Common myeloid progenitor, CD34-positive (primary cell): ENCODE measurements around the gene KNCN.

Experiments
- CTCF ChIA-PET: fragments of 350-600 bp; sonication (Branson Sonifier 250); formaldehyde crosslinking; loops from one replicate; lab custom pipeline; 2021; ENCODE audit warnings: antibody characterized with exemption; lab: Charles Lee
- POLR2A ChIA-PET: fragments of 350-600 bp; sonication (Branson Sonifier 250); formaldehyde crosslinking; loops from one replicate; lab custom pipeline; 2021; ENCODE audit warnings: antibody characterized with exemption; lab: Charles Lee
- DNase-seq, 3 donors: peaks; one replicate each; pipeline versions ENCODE4 v3.0.0 to v3.0.0-alpha.2; 2013
- H3K27ac ChIP-seq, 2 experiments: 1 replicate in 1 of 2; 2 replicates in 1 of 2; pipeline ENCODE4 v1.7.0; 2013; ENCODE audit warnings: inconsistent platforms in 2 of 2, low read length in 2 of 2, mild to moderate bottlenecking in 2 of 2, low read depth in 1 of 2, moderate library complexity in 1 of 2; ENCODE audit not compliant: severe bottlenecking in 2 of 2, insufficient read depth in 1 of 2, poor library complexity in 1 of 2
- H3K27me3 ChIP-seq, 5 experiments: replicated peaks in 2 of 5; 1 replicate in 3 of 5; 2 replicates in 2 of 5; pipeline versions ENCODE4 v1.6.1 to v1.7.0; 2013; ENCODE audit warnings: low read length in 4 of 5, mild to moderate bottlenecking in 2 of 5, moderate library complexity in 2 of 5, inconsistent platforms in 1 of 5; ENCODE audit not compliant: insufficient read depth in 5 of 5, control insufficient read depth in 4 of 5
- H3K36me3 ChIP-seq, 4 experiments: 1 replicate in 2 of 4; 2 replicates in 2 of 4; pipeline versions ENCODE4 v1.6.1 to v1.7.0; 2013; ENCODE audit warnings: low read length in 3 of 4, control low read depth in 1 of 4, mild to moderate bottlenecking in 1 of 4; ENCODE audit not compliant: control insufficient read depth in 4 of 4, insufficient read depth in 4 of 4
- H3K4me1 ChIP-seq, 4 experiments: 1 replicate in 3 of 4; 2 replicates in 1 of 4; pipeline versions ENCODE4 v1.6.1 to v1.7.1; 2013; ENCODE audit warnings: low read length in 3 of 4, mild to moderate bottlenecking in 3 of 4, control low read depth in 1 of 4, inconsistent platforms in 1 of 4, moderate library complexity in 1 of 4; ENCODE audit not compliant: control insufficient read depth in 4 of 4, insufficient read depth in 4 of 4; ENCODE audit errors: control extremely low read depth in 1 of 4
- H3K4me3 ChIP-seq, 7 experiments: 1 replicate in 4 of 7; 2 replicates in 3 of 7; pipeline versions ENCODE4 v1.5.1 to v1.7.0; 2013; ENCODE audit warnings: mild to moderate bottlenecking in 7 of 7, low read length in 6 of 7, moderate library complexity in 6 of 7, inconsistent platforms in 2 of 7, low read depth in 2 of 7, control low read depth in 1 of 7; ENCODE audit not compliant: insufficient read depth in 4 of 7, control insufficient read depth in 1 of 7; ENCODE audit errors: extremely low read depth in 1 of 7
- H3K9me3 ChIP-seq, 5 experiments: 1 replicate in 4 of 5; 2 replicates in 1 of 5; pipeline versions ENCODE4 v1.6.1 to v1.7.1; 2013; ENCODE audit warnings: low read length in 4 of 5, mild to moderate bottlenecking in 2 of 5, inconsistent platforms in 1 of 5, low read depth in 1 of 5, moderate library complexity in 1 of 5; ENCODE audit not compliant: control insufficient read depth in 4 of 5, insufficient read depth in 2 of 5; ENCODE audit errors: control extremely low read depth in 1 of 5
- WGBS: methylation state at CpG from one replicate; pipeline ENCODE4 v1.1.5; 2013; ENCODE audit not compliant: insufficient coverage; 5-methylcytosine and 5-hydroxymethylcytosine counted together

The KNCN gene

GRCh38 chr1:46547481-46548383 lies 3.7 kb downstream of the KNCN start:
- ChIA-PET POLR2A (no interaction called here), CTCF (interaction anchor here (0.7 to 2.8 kb wide), 9 partner anchors 10 to 139 kb away, joined by 3 to 9 read pairs (median 3); a partner anchor contains a TSS)
- H3K4me1 ChIP-seq: peaks cover 0 to 8% (median 3%) of the 10 kb centered on the region in 4 experiments
- peaks cover 0 to 64% (median 24%) of the 10 kb centered on the region in 5 experiments for H3K27me3 ChIP-seq
- H3K4me3 ChIP-seq: no peak overlapping the region
- WGBS: 88% methylated on average over 11 of the region's 22 CpGs
- peak in 2 of 3 donors; percentile 41 to 44 for DNase-seq
- H3K27ac ChIP-seq: no peak overlapping the region
- H3K36me3 ChIP-seq: no peaks in the 10 kb centered on the region
- H3K9me3 ChIP-seq: no peaks in the 10 kb centered on the region

DNA sequence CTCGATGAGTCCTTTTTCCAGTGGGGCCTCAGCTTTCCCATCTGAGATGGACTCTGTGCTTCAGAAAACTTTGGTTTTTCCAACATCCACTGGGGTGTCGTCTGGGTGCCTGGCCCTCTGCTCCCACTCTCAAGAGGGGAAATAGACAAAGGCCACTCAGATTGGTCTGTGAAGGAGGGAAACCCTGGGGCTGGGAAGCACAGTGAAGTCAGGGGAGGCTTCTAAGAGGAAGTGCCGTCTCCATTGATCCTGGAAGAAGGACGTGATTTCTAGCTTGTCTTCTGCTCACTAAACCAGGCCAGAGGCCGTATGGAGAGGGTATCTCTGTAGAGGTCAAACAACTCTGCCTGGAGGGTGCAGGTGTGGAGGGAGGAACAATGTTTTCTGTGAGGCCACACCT lies 5.2 kb downstream of the KNCN start:
- H3K27me3 ChIP-seq: peaks cover 0 to 71% (median 32%) of the 10 kb centered on the region in 5 experiments
- no peaks in the 10 kb centered on the region for H3K9me3 ChIP-seq
- H3K27ac ChIP-seq: no peak overlapping the region
- no peak overlapping the region for H3K4me3 ChIP-seq
- no peak for DNase-seq
- ChIA-PET POLR2A (no interaction called here), CTCF (interaction anchor here (1.3 to 2.8 kb wide), 2 partner anchors 18 to 126 kb away, joined by 3 to 9 read pairs; no protein-coding TSS in a partner anchor)
- peaks cover 0 to 8% (median 3%) of the 10 kb centered on the region in 4 experiments for H3K4me1 ChIP-seq
- 75% methylated on average over 5 of the region's 5 CpGs for WGBS
- H3K36me3 ChIP-seq: no peaks in the 10 kb centered on the region

GRCh38 chr1:46545784-46546183 lies 5.7 kb downstream of the KNCN start:
- peak in 2 of 3 donors; percentile 25 to 36 for DNase-seq
- H3K27ac ChIP-seq: no peak overlapping the region

DNA sequence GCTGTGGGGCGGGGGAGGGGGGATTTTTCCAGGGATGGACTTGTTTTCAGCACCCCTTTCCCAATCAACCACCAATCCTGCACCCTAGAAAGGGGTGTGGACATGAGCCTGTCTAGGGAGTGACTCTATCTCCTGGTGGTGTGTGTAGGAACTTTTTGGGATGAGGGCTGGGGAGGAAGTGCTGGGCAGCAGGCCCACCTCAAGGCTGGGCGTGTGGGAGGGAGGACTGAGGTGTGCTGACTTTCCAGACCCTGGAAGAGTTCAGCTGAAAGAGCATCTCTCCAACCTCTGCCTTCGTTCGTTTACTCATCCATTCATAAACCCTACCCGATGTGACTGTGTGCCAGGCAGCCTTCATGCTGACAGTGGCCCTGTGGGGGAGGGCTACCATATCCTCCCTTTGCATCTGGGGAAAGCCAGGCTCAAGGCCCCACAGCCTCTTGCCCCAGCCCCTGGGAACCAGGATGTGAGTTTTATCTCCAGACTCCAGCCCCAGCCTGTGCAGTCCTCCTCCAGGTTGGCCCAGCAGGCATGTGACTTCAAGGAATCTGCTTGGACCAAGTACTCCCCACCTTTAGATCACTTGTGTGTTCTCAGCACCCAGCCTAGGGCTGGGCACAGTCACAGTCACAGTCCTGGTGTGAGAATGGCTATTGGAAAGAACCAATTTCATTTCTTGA lies 6.7 kb downstream of the KNCN start:
- CTCF ChIA-PET: interaction anchor here (1.3 to 2.8 kb wide), 2 partner anchors 17 to 125 kb away, joined by 3 to 9 read pairs; no protein-coding TSS in a partner anchor
- POLR2A ChIA-PET: no interaction called here
- H3K27ac ChIP-seq: no peak overlapping the region
- H3K27me3 ChIP-seq: peaks cover 0 to 67% (median 32%) of the 10 kb centered on the region in 5 experiments
- WGBS: 51% methylated on average over 2 of the region's 5 CpGs
- no peaks in the 10 kb centered on the region for H3K9me3 ChIP-seq
- H3K4me3 ChIP-seq: no peak overlapping the region
- peaks cover 0 to 6% (median 3%) of the 10 kb centered on the region in 4 experiments for H3K4me1 ChIP-seq
- DNase-seq: no peak
- no peaks in the 10 kb centered on the region for H3K36me3 ChIP-seq

More at GRCh38 chr1:46545784-46546183, 5.7 kb downstream of the KNCN start:
- Histone ChIP-seq H3K27me3 (peaks cover 0 to 71% (median 32%) of the 10 kb centered on the region in 5 experiments), H3K9me3 (no peaks in the 10 kb centered on the region), H3K4me1 (peaks cover 0 to 8% (median 3%) of the 10 kb centered on the region in 4 experiments), H3K4me3 (no peak overlapping the region), H3K36me3 (no peaks in the 10 kb centered on the region)
- POLR2A ChIA-PET: no interaction called here
- WGBS: 25% methylated on average over 3 of the region's 3 CpGs
- CTCF ChIA-PET: interaction anchor here (1.3 to 2.8 kb wide), 2 partner anchors 18 to 126 kb away, joined by 3 to 9 read pairs; no protein-coding TSS in a partner anchor

DNA sequence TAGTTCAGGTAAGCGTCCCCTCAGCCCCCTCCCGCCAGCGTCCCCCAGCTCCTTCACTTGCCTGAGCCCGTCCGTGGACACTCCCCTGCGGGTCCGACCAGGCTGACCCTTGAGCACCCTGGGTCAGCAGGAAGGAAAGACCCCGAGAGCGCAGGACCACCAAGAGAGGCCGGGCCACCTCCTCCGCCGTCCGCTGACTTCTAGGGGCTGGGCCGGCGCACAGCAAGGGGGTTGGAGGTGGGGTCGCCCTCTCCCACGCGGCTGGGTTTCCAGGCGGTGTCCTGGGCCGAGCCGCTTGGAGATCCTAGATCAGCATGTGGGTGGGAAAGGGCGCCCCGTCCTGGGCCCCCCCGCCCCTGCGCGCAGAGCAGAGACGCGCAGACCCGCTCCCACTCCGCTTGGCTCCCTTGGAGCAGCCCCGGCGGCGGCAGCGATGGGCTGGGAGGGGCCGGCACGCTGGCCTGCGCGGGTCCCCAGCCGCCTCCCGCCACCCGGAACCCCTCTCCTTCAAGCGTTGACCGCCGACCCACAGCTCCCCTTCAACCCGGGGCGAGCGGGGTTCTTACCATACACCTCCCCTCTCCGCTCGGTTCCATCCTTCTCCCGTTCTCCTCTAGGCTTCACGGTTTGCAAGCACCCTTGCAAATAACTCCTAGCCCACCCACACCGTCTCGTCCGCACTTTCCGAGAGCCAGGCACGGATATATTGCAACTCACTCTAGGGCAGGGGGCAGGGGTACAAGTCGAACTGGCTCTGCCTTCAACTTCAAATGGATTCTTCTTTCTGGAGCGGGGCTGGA lies 7.5 kb downstream of the KNCN start:
- H3K27ac ChIP-seq: no peak overlapping the region
- peaks cover 0 to 5% (median 2%) of the 10 kb centered on the region in 4 experiments for H3K4me1 ChIP-seq
- peak overlapping the region in 1 of 7 experiments; percentile 4 for H3K4me3 ChIP-seq
- H3K27me3 ChIP-seq: peaks cover 0 to 64% (median 35%) of the 10 kb centered on the region in 5 experiments
- no peaks in the 10 kb centered on the region for H3K36me3 ChIP-seq
- no peaks in the 10 kb centered on the region for H3K9me3 ChIP-seq
- DNase-seq: no peak
- ChIA-PET CTCF (interaction anchor here (1.0 kb wide), 1 partner anchor 16 kb away, joined by 4 read pairs; no protein-coding TSS in a partner anchor), POLR2A (no interaction called here)
- WGBS: 7% methylated on average over 48 of the region's 58 CpGs

DNA sequence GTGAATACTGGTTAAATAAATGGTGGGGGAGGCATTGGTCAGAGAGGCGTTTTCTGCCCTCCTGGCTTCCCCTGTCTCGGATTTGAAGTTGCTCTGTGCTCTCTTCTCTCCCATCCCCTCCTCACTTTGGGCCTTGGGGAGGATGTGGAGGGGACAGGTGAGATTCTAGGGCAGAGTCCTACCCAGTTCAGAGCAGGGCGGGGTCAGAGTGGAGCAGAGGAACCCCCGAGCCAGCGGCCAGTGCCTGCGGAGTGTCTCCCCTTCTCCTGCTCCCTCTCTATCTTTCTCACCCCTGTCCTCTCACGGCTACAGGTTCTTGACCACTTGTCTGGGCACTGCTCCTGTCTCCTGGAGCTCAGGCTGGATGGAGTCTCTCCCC lies 8.1 kb downstream of the KNCN start:
- DNase-seq: no peak
- Histone ChIP-seq H3K4me1 (peaks cover 0 to 5% (median 2%) of the 10 kb centered on the region in 4 experiments), H3K36me3 (no peaks in the 10 kb centered on the region), H3K27me3 (peaks cover 0 to 69% (median 37%) of the 10 kb centered on the region in 5 experiments), H3K9me3 (no peaks in the 10 kb centered on the region), H3K27ac (no peak overlapping the region), H3K4me3 (no peak overlapping the region)
- 65% methylated on average over 5 of the region's 7 CpGs for WGBS
- CTCF ChIA-PET: interaction anchor here (0.6 to 1.0 kb wide), 2 partner anchors 16 to 63 kb away, joined by 3 to 4 read pairs; no protein-coding TSS in a partner anchor
- POLR2A ChIA-PET: no interaction called here
